Endodermal cell (in vitro differentiated cells): ENCODE measurements around the gene INTS11. TPM values are rescaled to one million over a fixed set of nuclear protein-coding genes. Genes with fewer than 3 reads are reported as not detected.

Source experiments
- DNase-seq: peaks from one replicate; pipeline ENCODE4 v3.0.0-alpha.2; 2017
- H3K27ac ChIP-seq: 2 replicates; pipeline ENCODE4 v1.5.1; 2013; ENCODE audit warnings: mild to moderate bottlenecking, low read depth, low read length, moderate library complexity
- H3K27me3 ChIP-seq: 2 replicates; pipeline ENCODE4 v1.6.1; 2013; ENCODE audit warnings: mild to moderate bottlenecking, low read length, moderate library complexity; ENCODE audit not compliant: insufficient read depth, control insufficient read depth, poor library complexity, severe bottlenecking
- H3K36me3 ChIP-seq: 2 replicates; pipeline ENCODE4 v1.7.0; 2013; ENCODE audit warnings: mild to moderate bottlenecking, low read length, moderate library complexity; ENCODE audit not compliant: control insufficient read depth, insufficient read depth
- H3K4me1 ChIP-seq: one replicate; pipeline ENCODE4 v1.7.0; 2013; ENCODE audit warnings: low read length; ENCODE audit not compliant: control insufficient read depth, insufficient read depth
- H3K4me3 ChIP-seq: 2 replicates; pipeline ENCODE4 v1.5.1; 2013; ENCODE audit warnings: mild to moderate bottlenecking, low read length, moderate library complexity
- H3K9ac ChIP-seq: 2 replicates; pipeline ENCODE4 v1.6.1; 2013; ENCODE audit warnings: mild to moderate bottlenecking, low read length, moderate library complexity; ENCODE audit not compliant: poor library complexity, severe bottlenecking; ENCODE audit errors: extremely low read depth
- H3K9me3 ChIP-seq: 2 replicates; pipeline ENCODE4 v1.6.1; 2013; ENCODE audit warnings: mild to moderate bottlenecking, low read length, moderate library complexity; ENCODE audit not compliant: control insufficient read depth
- H3K27ac Mint-ChIP-seq: 2 replicates; pipeline ENCODE4 v1.8.0; 2020; ENCODE audit warnings: mixed read lengths
- H3K27me3 Mint-ChIP-seq: 2 replicates; pipeline ENCODE4 v1.8.0; 2021; ENCODE audit warnings: mild to moderate bottlenecking, mixed read lengths; ENCODE audit not compliant: insufficient read depth
- H3K36me3 Mint-ChIP-seq: 2 replicates; pipeline ENCODE4 v1.8.0; 2020; ENCODE audit warnings: low read depth, mixed read lengths
- H3K4me1 Mint-ChIP-seq: 2 replicates; pipeline ENCODE4 v1.8.0; 2020; ENCODE audit warnings: mixed read lengths
- H3K4me3 Mint-ChIP-seq: 2 replicates; pipeline ENCODE4 v1.8.0; 2020; ENCODE audit warnings: mild to moderate bottlenecking, moderate library complexity, mixed read lengths
- H3K9me3 Mint-ChIP-seq: 2 replicates; pipeline ENCODE4 v1.8.0; 2020; ENCODE audit warnings: mild to moderate bottlenecking, mixed read lengths
- WGBS, 2 experiments: methylation state at CpG; one replicate each; pipeline versions ENCODE4 v1.1.5 to v1.1.7; 2013; ENCODE audit warnings: missing lambda C conversion rate in 2 of 2, mixed read lengths in 1 of 2; ENCODE audit not compliant: insufficient coverage in 1 of 2, insufficient read length in 1 of 2; 5-methylcytosine and 5-hydroxymethylcytosine counted together
- total RNA-seq, 2 donors: library from RNA; stranded (reverse); fragmentation: NEBNext Ultra II Directional in 1 of 2; extraction: Animal tissue kit (Norgen Biotek cat#: 25700) in 1 of 2; gene quantifications; 2 replicates in 1 of 2; 3 replicates in 1 of 2; pipeline ENCODE4 v1.2.1, GENCODE V29; 2021
- TF ChIP-seq, protein P1 (sequence below): fragments of 200-600 bp; sonication (generic); conservative IDR thresholded peaks from 2 replicates; pipeline ENCODE4 v1.5.0; 2021; ENCODE audit warnings: antibody characterized with exemption, mild to moderate bottlenecking

The INTS11 gene
- total RNA-seq, 2 donors from 2014 or later = 146 to 153 TPM

DNA sequence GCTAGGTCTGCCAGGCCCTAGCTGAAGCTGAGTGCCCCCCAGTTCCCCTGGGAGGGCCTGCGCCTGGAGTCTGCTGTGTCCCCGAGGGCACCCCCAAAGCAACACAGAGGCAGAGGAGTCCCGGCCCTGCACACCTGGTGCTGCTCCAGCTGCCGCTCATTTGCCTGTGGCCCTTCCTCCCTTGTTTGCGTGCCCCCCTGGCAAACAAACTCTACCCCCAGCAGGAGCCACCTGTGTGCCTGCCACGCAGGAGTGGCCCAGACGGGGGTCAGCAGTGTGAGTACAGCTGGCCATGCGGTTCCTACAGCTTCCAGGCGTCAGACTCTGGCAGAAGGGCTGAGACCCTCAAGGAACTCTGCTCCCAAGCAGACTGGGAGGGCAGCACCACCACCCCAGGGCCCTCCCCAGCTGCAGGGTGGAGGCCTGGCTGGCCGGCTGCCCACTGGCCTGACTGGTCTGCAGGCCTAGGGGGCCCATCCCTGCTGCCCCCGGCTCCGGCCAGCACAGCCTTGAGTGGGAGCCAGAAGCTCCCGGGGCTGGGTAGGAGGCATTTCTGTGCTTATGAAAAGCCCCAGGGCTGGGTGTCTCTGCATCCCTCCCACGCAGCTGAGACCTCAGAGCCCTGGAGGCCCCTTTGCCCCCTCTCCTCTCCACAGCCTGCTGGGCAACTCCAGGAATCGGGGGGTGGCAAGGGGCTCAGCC lies 6.1 kb upstream of the INTS11 start:
- no peak overlapping the region for H3K9ac ChIP-seq

DNA sequence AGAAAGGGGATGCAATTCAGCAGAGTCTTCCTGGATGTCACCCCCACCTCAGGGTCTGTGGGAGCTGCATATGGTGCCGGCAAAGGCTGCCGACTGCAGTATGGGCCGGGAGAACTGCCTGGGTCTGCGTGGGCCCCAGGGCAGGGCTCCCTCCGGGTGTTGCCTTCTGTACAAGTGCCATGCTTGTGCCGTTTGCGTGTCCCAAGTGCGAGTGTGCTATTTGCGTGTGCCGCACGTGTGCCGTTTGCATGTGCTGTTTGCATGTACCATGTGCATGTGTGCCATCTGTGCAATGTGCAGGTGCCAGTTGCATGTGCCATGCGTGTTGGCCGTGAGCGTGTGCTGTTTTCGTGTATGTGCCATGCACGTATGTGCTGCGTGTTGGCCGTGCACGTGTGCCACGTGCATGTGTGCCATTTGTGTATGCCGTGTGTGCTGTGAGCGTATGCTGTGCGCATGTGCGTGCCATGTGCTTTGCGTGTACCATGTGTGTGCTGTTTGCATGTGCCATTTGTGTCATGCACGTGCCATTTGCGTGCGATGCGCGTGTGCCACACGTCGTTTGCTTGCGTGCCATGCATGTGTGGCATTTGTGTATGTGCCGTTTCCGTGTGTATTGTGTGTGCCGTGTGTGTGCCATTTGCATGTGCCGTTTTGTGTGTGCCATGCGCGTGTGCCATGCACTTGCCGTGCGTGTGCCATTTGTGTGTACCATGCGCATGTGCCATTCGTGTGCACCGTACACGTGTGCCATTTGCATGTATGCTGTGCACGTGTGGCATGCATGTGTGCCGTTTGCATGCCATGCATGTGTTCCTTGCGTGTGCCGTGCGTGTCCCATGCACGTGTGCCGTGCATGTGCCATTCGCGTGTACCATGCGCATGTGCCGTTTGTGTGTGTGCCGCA lies 5.1 kb upstream of the INTS11 start:
- H3K36me3 Mint-ChIP-seq = no peaks in the 10 kb centered on the region
- 93 to 94% methylated on average over 56 to 58 of the region's 58 CpGs for WGBS, 2 experiments
- TF ChIP-seq, protein P1, sequence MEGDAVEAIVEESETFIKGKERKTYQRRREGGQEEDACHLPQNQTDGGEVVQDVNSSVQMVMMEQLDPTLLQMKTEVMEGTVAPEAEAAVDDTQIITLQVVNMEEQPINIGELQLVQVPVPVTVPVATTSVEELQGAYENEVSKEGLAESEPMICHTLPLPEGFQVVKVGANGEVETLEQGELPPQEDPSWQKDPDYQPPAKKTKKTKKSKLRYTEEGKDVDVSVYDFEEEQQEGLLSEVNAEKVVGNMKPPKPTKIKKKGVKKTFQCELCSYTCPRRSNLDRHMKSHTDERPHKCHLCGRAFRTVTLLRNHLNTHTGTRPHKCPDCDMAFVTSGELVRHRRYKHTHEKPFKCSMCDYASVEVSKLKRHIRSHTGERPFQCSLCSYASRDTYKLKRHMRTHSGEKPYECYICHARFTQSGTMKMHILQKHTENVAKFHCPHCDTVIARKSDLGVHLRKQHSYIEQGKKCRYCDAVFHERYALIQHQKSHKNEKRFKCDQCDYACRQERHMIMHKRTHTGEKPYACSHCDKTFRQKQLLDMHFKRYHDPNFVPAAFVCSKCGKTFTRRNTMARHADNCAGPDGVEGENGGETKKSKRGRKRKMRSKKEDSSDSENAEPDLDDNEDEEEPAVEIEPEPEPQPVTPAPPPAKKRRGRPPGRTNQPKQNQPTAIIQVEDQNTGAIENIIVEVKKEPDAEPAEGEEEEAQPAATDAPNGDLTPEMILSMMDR = no peak
- H3K27me3 Mint-ChIP-seq = no peaks in the 10 kb centered on the region
- Histone ChIP-seq H3K9me3 (no peaks in the 10 kb centered on the region), H3K4me1 (no peaks in the 10 kb centered on the region), H3K27ac (no peak overlapping the region), H3K4me3 (no peak overlapping the region), H3K27me3 (no peaks in the 10 kb centered on the region), H3K9ac (no peak overlapping the region), H3K36me3 (no peaks in the 10 kb centered on the region)
- H3K9me3 Mint-ChIP-seq = no peaks in the 10 kb centered on the region
- no peak overlapping the region for H3K4me3 Mint-ChIP-seq
- H3K4me1 Mint-ChIP-seq = no peaks in the 10 kb centered on the region
- no peak for DNase-seq
- no peak overlapping the region for H3K27ac Mint-ChIP-seq

More for the DNA sequence above, 6.1 kb upstream of the INTS11 start:
- DNase-seq = no peak
- Mint-ChIP-seq H3K9me3 (no peaks in the 10 kb centered on the region), H3K4me1 (no peaks in the 10 kb centered on the region), H3K27me3 (no peaks in the 10 kb centered on the region), H3K27ac (no peak overlapping the region), H3K36me3 (peaks cover 2% of the 10 kb centered on the region), H3K4me3 (no peak overlapping the region)
- no peaks in the 10 kb centered on the region for H3K9me3 ChIP-seq
- no peaks in the 10 kb centered on the region for H3K4me1 ChIP-seq
- H3K36me3 ChIP-seq = no peaks in the 10 kb centered on the region
- no peaks in the 10 kb centered on the region for H3K27me3 ChIP-seq
- H3K27ac ChIP-seq = peak overlapping the region; percentile 24
- TF ChIP-seq, protein P1 = no peak
- WGBS, 2 experiments = 88 to 99% methylated on average over 10 to 15 of the region's 15 CpGs
- no peak overlapping the region for H3K4me3 ChIP-seq

DNA sequence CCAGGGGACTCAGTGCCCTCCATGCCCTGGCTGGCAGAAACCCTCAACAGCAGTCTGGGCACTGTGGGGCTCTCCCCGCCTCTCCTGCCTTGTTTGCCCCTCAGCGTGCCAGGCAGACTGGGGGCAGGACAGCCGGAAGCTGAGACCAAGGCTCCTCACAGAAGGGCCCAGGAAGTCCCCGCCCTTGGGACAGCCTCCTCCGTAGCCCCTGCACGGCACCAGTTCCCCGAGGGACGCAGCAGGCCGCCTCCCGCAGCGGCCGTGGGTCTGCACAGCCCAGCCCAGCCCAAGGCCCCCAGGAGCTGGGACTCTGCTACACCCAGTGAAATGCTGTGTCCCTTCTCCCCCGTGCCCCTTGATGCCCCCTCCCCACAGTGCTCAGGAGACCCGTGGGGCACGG lies 3.8 kb upstream of the INTS11 start:
- no peak overlapping the region for H3K9ac ChIP-seq
- H3K27me3 Mint-ChIP-seq = no peaks in the 10 kb centered on the region
- H3K4me1 Mint-ChIP-seq = peaks cover 4% of the 10 kb centered on the region
- H3K36me3 ChIP-seq = no peaks in the 10 kb centered on the region
- no peak overlapping the region for H3K4me3 ChIP-seq
- H3K9me3 Mint-ChIP-seq = no peaks in the 10 kb centered on the region
- H3K36me3 Mint-ChIP-seq = no peaks in the 10 kb centered on the region
- TF ChIP-seq, protein P1 = no peak
- no peak overlapping the region for H3K27ac ChIP-seq
- WGBS, 2 experiments = 93 to 99% methylated on average over 11 to 15 of the region's 15 CpGs
- H3K9me3 ChIP-seq = no peaks in the 10 kb centered on the region
- H3K4me3 Mint-ChIP-seq = no peak overlapping the region
- no peaks in the 10 kb centered on the region for H3K27me3 ChIP-seq
- DNase-seq = no peak
- no peaks in the 10 kb centered on the region for H3K4me1 ChIP-seq
- H3K27ac Mint-ChIP-seq = no peak overlapping the region
